GM21447 (cell line): ENCODE results near the gene GOLGA6D.
"Not testable (repeated sequence)": the region's sequence is repeated elsewhere in the genome, so short reads cannot be mapped to it uniquely, and the experiment has no call there.

Source experiments
- ATAC-seq: cut with Tn5 transposase; IDR thresholded peaks from one replicate; pipeline ENCODE4 v1.9.1; 2021; ENCODE audit not compliant: unreplicated experiment

The GOLGA6D gene, protein sequence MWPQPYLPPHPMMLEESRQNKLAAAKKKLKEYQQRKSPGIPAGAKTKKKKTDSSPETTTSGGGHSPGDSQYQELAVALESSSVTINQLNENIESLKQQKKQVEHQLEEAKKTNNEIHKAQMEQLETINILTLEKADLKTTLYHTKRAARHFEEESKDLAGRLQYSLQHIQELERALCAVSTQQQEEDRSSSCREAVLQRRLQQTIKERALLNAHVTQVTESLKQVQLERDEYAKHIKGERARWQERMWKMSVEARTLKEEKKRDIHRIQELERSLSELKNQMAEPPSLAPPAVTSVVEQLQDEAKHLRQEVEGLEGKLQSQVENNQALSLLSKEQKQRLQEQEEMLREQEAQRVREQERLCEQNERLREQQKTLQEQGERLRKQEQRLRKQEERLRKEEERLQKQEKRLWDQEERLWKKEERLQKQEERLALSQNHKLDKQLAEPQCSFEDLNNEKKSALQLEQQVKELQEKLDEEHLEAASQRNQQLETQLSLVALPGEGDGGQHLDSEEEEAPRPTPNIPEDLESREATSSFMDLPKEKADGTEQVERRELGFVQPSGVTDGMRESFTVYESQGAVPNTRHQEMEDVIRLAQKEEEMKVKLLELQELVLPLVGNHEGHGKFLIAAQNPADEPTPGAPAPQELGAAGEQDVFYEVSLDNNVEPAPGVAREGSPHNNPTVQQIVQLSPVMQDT

DNA sequence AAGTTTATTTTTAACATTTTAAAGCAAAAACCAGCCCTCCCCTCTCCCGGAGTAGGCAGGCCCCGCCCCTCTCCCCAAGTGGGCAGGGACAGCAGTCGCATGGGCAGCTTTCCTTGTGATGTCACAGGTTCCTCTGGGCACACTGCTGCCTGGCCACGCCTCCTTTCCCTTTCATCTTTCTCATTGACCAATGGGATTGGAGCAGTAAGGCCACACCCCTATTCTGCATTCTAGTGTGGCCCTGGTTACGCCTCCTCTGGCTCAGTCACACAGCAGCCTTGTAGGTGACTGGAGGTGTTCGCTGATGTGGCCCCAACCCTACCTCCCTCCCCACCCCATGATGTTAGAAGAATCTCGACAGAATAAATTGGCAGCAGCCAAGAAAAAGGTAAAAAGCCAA lies at the start of gene GOLGA6D:
Gene GOLGA6D (plus strand): TSS at position 264 of the 400 bp plus-strand sequence. CDS start 41 bp downstream, at position 305.
- ATAC-seq: not testable (repeated sequence)

DNA sequence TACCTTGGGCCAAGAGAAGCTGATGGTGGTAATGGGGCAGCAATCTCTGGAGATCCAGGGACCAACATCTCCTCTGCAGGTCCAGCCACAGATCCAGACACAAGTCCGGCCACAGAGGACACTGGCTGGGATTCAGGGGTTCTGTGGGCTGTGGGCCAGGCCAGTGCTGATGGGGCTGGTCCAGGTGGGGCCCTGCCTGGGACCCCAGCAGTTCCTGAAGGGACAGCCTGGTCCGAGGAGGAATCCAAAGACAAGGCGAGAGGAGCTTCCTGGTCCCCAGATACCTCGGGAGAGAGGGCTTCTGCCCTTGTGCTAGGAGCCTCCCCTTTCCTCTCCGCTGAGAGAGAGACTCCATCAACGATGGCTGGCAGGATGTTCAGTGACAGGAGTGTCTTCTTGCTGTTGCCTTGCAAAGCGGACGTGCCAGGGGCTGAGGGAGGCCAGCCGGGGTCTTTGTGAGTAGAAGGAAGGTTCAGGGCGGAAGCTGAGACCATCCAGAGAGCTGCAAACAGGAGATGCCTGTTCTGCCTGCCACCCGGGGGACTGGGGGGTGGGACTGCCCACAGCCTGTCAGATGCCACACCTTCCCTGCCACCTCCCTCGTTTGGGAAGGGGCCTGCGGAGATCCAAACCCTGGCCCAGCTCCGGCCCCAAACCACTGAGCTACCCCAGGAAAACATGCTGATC lies 49.0 kb upstream of the GOLGA6D start:
- no peak for ATAC-seq

DNA sequence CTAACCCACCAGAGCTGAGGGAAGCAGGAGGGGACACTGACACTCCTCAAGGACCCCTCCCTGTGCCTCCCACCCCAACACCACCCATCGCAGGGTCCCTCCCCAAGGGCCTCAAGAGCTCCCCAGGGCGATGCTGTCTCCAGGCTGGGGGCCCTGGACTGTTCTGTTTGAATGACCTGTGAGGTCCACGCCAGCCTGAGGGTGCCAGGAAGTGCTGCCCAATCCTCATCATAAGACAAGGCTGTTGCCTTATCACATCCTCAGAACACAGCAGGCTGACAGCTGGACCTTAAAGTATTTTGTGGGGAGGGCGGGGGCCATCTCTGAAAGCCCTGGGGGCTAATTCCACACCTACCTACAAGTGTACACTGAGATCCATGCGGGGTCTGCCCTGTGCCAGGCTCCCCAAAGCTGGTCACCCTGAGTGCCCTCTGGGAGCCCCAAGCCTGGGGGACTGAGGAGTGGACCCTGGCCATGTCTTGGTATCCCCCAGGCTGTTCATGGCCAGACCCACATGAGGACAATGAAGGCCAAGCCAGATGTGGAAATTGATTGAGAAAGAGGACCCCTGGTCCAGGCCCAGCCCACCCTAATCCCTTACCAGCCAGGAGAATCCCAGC lies 48.3 kb upstream of the GOLGA6D start:
- ATAC-seq: no peak

DNA sequence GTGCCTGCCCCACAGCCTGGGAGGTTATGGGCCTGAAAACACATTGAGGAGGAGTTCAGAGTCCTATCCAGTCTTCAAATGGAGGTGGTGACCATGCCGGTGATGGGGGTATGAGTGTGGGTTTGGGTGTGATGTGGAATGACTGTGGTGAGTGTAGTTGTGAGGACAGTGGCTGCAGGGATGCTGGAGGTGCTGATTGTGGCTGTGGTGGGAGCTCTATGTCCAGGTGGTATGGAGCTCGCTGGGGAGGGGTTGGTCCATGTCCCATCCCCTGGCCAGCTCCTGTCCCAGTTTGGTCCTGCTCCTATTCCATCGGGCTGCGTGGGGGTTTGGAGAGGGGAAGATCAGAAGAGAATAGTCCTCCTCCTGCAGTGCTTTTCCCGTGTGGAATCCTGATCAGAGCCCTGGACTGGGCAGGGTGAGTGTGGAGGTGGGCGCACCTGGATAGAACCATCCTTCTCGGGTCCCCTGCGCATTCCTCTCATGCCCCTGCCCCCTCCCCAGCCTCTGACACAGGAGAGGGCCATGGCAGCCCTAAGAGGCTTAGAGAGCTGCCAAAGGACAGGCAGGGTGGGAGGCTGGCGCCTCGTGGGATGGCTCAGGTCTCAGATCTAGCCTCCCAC lies 47.5 kb upstream of the GOLGA6D start:
- no peak for ATAC-seq

DNA sequence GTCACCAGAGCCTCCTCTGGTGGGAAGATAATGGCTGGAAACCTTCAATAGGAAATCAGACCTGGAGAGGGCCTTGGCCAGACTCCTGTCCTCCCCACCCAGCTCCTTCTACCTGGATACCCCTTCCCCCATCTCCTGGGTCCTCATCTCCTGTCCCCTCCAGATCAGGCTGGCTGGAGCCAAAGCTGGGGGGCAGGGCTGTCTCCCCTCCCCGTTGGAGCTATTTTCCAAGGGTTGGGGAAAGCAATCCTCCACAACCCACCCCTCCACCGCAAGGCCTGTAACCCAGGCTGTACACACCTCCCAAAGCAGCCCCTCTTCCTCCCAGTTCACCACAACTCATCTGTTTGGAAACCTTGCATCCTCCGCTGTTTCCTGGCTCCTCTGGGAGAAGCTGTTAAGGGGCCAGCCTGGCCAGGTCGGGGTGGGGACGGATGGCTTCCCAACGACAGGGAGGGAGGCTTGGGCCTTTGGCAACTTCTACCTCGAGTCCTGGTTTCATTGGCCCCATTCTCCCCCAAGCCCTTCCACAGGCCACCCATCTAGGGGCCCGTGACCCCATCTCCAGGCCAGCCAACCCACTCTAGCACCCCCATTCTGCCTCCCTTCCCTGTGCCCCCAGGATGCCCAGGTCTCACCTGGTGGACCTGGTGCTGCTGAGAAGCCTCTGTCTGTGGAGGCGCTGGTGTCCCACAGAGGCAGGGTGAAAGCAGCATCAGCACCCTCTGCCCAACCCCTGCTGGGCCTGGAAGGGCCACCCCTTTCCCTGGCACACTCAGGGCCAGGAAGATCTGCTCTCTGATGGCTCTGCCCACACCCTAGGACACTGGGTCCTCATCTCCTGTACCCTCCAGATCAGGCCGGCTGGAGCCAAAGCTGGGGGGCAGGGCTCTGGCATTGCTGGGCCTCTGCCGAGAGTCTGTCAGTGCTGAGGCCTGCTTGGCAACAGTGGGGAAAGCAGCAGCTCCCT lies 46.6 kb upstream of the GOLGA6D start:
- ATAC-seq: no peak

DNA sequence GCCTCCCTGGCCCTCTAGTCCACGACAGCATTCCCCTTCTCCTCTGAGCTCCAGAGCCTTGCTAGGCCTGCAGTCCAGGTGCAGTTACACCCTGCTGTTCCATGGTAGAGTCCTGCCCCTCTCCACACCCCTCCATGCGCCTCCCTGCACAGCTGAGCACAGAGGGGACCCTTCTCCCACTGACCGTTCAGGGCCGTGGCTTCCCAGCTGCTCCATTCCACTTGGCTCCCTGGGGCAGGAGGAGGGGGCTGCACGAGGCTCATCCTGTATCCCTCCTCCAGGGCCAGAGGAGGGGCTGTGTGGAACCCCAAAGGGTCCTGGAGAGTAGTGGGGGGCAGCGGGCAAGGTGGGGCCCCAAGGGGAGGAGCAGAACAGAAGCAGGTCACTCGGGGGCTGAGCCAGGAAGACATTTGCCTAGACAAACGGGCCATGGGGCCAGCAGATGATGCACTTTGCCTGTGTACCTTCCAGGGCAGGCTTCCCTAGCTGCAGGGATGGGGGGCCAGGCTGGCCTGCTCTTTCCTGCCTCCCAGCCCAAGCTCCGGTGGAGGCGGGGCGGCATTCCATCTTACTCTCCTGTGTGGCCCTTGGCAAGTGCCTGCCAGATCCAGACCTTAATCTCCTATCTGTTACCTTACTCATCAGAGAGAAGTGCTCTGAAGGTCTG lies 45.2 kb upstream of the GOLGA6D start:
- no peak for ATAC-seq

DNA sequence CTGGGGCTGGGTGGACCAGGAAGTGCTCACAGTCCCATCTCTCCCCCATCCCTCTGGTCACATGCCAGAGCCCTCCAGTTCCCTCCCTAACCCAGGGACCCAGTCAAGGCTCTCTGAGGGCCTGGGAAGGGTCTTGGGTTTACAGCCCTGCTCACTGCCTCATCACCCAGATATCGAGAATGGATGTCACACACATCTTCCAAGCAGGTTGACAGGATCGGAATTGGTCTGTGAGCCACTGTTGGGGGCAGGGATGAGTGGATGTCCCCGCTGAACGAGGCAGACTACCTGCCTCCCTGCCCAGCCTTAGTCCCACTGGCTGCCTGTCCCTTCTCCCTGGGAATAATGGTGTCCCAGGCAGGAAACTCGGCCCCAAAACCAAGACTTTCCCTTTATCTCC lies 44.5 kb upstream of the GOLGA6D start:
- no peak for ATAC-seq

DNA sequence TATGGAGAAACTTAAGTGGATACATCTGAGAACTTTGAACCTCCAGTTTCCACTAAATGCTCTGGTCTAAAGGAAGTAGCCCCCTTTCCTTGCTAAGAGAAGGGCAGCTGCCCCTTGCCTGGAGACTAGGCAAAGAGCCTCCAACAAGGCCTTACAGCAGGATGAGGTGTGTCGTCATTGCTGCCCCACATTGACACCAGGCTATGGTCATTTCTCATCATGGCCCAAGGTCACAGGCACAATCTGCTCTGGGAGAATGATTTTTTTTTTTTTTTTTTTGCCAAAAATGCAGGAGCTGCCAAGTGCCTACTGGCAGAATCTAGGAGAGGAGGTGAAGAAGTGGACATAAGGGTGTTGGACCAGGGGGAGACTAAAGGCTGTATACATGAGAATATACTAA lies 36.9 kb upstream of the GOLGA6D start:
- not testable (repeated sequence) for ATAC-seq

DNA sequence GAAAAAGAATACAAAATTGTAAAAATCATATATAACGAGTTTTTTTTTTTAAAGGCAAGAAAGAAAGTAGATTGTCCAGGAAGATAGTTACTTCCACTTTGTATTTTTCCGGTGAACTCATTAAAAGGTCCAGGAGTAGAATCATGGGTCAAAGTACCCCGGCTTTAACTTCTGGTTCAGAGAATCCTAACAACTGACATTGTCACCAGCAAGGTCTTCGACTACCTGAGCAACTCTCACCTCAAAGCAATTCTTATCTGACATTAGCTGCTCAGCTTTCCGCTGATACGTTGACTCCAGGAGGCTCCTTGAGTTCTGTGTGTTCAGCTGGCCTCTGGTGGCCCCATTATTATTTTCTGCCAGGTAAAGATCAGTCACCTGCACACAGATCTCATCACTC lies 33.6 kb upstream of the GOLGA6D start:
- ATAC-seq: not testable (repeated sequence)

DNA sequence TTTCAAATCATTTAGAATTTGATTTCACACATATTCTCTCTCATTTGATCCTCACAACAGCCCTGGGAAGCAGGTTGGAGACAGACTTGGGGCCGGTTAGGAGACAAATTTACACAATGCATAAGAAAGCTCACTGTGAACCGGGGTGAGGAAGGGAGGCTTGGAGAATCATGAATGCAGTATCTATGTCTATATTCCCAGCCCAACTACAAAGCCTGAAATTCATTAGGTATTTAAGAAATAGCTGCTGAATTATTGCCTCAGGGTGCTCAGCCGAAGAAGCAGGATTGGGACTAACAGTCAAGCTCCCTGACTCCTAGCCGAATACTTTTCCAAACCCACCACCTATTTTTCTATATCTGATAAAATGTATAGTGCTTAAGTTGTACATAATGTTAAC lies 32.9 kb upstream of the GOLGA6D start:
- ATAC-seq: no peak

DNA sequence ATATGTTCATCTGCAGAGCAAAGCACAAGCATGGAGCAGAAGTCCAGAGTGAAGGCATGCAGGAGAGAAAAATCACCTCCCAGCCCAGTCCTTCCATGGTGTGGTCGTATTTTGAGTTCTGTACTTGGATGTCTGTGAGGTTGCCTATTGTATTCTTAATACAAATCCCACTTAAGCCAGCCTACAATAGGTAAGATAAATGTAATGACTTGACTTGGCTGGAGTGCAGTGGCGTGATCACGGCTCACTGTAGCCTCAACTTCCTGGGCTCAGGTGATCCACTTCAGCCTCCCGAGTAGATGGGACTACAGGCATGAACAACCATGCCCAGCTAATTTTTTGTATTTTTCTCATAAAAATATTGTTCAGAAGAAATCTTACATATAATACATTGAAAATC lies 31.3 kb upstream of the GOLGA6D start:
- not testable (repeated sequence) for ATAC-seq

DNA sequence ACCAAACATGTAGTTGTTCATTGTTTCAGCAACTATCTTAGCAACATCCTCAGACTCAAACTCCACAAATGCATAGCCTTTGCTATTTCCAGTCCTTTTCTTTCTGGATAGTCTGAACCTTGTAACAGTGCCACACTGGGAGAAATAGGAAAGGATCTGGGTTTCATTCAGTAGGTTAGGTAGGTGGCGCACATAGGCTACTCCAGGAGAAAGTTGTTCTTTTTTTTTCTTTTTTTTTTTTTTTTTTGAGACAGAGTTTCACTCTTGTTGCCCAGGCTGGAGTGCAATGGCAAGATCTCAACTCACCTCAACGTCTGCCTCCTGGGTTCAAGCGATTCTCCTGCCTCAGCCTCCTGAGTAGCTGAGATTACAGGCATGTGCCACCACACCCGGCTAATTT lies 30.4 kb upstream of the GOLGA6D start:
- not testable (repeated sequence) for ATAC-seq

DNA sequence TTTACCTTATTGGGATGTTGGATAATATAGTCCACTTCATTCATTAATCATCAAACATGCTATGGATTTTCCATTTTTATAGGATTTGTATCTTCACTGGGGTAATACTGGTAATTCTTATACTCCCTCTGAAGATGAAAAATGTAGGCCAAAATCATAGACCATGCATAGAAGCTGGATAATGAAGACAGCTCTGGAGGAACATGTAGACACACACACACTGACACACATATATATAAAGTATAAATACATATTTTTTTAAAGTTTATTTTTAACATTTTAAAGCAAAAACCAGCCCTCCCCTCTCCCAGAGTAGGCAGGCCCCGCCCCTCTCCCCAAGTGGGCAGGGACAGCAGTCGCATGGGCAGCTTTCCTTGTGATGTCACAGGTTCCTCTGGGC lies 24.6 kb upstream of the GOLGA6D start, which contains the start of gene GOLGA6C:
Gene GOLGA6C (plus strand): TSS at position 301 of the 400 bp plus-strand sequence. CDS start 265 bp downstream, outside the sequence.
- ATAC-seq: not testable (repeated sequence)

DNA sequence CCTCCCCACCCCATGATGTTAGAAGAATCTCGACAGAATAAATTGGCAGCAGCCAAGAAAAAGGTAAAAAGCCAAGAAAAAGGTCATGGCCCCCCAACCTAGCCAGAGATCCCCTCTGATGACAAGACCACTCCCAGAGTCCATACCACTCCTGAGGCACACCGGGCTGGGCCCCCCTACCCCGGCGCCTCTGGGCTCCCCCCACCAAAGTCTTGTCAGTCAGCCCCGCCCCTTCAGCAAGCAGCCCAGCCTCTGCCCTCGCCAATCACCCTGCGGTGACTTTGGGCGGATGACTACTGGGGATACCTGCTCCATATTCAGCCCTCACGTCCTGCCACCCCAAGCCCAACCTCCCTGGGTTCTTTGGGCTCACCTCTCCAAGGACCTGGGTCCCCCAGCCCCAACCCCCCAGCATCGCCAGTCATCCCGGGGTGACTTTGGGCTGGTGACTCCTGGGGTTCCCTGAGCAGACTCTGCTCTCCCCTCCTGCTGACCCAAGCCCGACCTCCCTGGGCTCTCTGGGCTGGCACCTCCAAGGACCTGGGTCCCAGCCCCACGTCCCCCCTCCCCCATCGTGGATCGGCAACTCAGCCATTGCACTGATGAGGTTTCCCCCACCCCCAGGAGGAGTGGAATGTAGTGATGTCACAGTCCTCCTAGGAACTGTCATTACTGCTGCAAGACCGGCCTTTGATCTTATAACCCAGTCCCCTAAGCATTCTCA lies 23.9 kb upstream of the GOLGA6D start:
- not testable (repeated sequence) for ATAC-seq

DNA sequence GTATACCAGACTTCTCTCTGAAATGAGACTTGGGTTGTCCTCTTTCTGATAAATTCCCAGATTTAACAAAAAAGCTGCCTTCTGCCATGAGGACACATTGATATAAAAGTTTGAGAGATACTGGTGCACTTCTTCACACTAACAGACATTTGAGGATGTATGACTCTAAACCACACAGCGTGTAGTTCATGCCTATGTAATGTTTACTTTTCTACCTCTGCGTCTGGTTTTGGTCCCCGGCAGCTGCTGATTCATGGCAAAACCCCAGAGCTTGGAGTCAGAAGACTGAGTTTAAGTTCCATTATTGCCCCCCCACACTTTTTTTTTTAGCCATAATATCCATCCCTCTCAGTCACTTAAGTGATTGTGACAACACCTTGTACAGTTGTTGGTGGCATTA lies 22.8 kb upstream of the GOLGA6D start:
- not testable (repeated sequence) for ATAC-seq

DNA sequence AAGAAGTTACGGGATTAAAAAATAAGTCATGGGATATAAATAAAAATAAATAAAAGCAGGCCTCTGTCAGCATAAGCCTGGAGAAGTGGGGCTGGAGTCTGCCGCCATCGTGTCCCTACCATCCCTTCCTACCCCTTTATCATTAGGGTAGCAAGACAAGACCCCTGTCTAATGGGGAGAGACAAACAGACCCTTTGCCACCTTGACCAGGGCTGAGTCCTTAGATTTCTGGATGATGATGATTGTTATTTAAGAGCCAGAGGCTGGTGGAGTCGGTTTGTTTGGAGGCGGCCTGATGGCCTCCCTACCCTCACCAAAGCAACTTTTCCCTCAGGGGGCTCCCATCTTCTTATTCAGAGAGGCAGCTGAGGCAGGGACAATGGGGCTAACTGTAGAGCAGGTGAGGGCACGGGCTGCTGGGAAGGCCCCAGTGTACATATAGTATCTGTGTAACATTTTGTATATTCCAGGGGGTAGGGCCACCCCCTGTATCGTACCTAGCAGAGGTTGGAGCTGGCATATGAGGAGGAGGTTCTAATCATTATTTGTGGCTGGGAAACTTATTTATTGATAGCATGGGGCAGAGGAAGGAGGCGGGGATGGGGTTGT lies 8.8 kb upstream of the GOLGA6D start:
- ATAC-seq: not testable (repeated sequence)

DNA sequence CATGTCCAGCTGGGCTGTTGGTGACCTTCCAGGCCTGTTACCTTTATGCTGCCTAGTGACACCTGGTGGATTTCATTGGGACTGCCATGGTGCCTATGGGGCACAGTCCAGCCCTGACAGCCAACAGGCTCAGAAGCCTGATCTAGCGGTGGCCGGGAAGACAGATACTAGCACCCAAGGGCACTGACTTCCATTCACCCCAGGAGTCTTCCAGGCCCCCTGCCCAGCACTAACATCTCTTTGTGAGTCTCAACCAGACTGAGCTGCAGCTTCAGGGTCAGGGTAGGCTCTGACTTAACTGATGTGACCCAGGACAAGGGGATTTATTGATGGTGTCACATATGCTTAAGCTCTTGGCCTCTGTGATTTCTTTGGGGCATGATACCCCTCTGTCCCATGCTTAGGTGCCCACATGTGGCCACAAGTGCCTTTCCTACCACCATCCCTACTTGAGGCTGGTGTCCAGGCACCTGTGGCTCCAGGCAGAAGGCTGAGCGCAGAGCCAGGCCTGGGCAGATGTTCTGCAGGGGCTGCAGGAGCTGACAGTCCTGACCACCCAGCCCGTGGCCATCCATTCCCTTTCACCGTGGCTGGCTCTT lies 8.0 kb upstream of the GOLGA6D start:
- ATAC-seq: peak; percentile 93
